SU-DHL-6 (cell line): ENCODE data around the gene SYDE2.
"Not testable (repeated sequence)": the region's sequence is repeated elsewhere in the genome, so short reads cannot be mapped to it uniquely, and the experiment has no call there.

ENCODE experiments used
- EZH2phosphoT487 ChIP-seq: fragments of 200-600 bp; sonication (generic), shearing (Covaris generic); conservative IDR thresholded peaks from 2 replicates; pipeline ENCODE4 v1.6.1; 2018; ENCODE audit warnings: mild to moderate bottlenecking, antibody characterized with exemption, low read length, moderate library complexity, mixed read lengths
- TF ChIP-seq, protein P1 (sequence below): fragments of 200-600 bp; sonication (generic); IDR thresholded peaks from one replicate; pipeline ENCODE4 v1.5.1; 2017; ENCODE audit warnings: antibody characterized with exemption, mild to moderate bottlenecking, low read length, moderate library complexity; ENCODE audit not compliant: insufficient read depth, poor library complexity, severe bottlenecking

- TF ChIP-seq, protein P1, sequence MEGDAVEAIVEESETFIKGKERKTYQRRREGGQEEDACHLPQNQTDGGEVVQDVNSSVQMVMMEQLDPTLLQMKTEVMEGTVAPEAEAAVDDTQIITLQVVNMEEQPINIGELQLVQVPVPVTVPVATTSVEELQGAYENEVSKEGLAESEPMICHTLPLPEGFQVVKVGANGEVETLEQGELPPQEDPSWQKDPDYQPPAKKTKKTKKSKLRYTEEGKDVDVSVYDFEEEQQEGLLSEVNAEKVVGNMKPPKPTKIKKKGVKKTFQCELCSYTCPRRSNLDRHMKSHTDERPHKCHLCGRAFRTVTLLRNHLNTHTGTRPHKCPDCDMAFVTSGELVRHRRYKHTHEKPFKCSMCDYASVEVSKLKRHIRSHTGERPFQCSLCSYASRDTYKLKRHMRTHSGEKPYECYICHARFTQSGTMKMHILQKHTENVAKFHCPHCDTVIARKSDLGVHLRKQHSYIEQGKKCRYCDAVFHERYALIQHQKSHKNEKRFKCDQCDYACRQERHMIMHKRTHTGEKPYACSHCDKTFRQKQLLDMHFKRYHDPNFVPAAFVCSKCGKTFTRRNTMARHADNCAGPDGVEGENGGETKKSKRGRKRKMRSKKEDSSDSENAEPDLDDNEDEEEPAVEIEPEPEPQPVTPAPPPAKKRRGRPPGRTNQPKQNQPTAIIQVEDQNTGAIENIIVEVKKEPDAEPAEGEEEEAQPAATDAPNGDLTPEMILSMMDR: not testable (repeated sequence)
- not testable (repeated sequence) for TF ChIP-seq EZH2phosphoT487
Observed at GRCh38 chr1:85146298-85146971, 54.4 kb downstream of the SYDE2 start.
